ENCODE measurements around the gene GPAT3. TPM values are rescaled to one million over a fixed set of nuclear protein-coding genes. Genes with fewer than 3 reads are reported as not detected.

Gene GPAT3
- total RNA-seq, 1 experiment from 2014 or later: 29.1 TPM

DNA sequence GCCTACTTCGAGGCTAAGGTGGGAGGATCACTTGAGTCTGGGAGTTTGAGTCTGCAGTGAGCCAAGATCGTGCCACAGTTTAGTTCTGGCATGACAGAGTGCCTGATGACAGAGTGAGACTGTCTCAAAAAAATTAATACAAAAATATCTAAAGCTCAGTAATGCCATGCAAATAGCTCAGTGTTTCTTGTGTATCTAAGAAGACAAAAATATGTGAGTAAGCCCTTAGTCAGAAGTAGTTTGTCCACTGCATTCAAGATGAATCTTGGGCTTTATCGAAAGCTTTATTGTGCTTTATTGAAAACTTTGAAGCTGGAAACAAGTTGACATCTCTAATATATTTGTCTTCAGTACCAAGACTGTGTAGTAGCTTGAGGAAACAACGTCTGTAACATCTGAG lies 115.9 kb downstream of the GPAT3 start:
- CTCF ChIA-PET: no interaction called here
- intact Hi-C loops (cut with micrococcal nuclease; ENCODE audit: unreplicated experiment): no loop called here
- no peak for DNase-seq

More for the DNA sequence above, 115.9 kb downstream of the GPAT3 start:
- Histone ChIP-seq H3K4me1 (replicated peaks; ENCODE audit: insufficient read depth) (no peaks in the 10 kb centered on the region), H3K4me2 (no peak overlapping the region), H4K20me1 (ENCODE audit: insufficient read depth) (no peaks in the 10 kb centered on the region), H3K27me3 (ENCODE audit: insufficient read depth, low read depth) (no peaks in the 10 kb centered on the region), H3K4me3 (no peak overlapping the region), H3F3A (ENCODE audit: insufficient read depth, low read depth) (no peaks in the 10 kb centered on the region), H3K79me2 (ENCODE audit: low read depth) (no peaks in the 10 kb centered on the region), H3K9me2 (ENCODE audit: insufficient read depth) (no peaks in the 10 kb centered on the region), H3K27ac (no peak overlapping the region), H3K36me3 (ENCODE audit: low read depth) (no peaks in the 10 kb centered on the region), H3K9me3 (ENCODE audit: insufficient read depth, low read depth) (no peaks in the 10 kb centered on the region), H2AFZ (no peak overlapping the region)
- TF ChIP-seq EZH2 (IDR thresholded peaks at IDR 0.05; ENCODE audit: low read depth) (no peak), CTCF (conservative IDR thresholded peaks at IDR 0.05) (no peak)
- no TSS peak for BruUV-seq (replicated peaks)
- POLR2A ChIA-PET (ENCODE audit: unreplicated experiment): no interaction called here

Other genes with a start within 250 kb of the GPAT3 start
- gene HPSE, start 201.3 kb upstream of the GPAT3 start, total RNA-seq (2021): 4.4 and 6.6 TPM in 2 replicates
- 7.0 and 10.6 TPM in 2 replicates for gene HELQ, start 80.3 kb upstream of the GPAT3 start, total RNA-seq (2021)
- 18.6 and 37.8 TPM in 2 replicates for gene MRPS18C, start 80.0 kb upstream of the GPAT3 start, total RNA-seq (2021)
- gene ABRAXAS1, start 51.0 kb upstream of the GPAT3 start, total RNA-seq (2021): 7.5 and 8.1 TPM in 2 replicates

Data from PC-9 (cell line).